Dedifferentiated amniotic fluid mesenchymal stem cell (primary cell): ENCODE measurements around the gene KCNQ1.

Source experiments
- DNase-seq: peaks from one replicate; pipeline ENCODE4 v3.0.0-alpha.2; 2016; ENCODE audit errors: extremely low spot score

Gene KCNQ1

DNA sequence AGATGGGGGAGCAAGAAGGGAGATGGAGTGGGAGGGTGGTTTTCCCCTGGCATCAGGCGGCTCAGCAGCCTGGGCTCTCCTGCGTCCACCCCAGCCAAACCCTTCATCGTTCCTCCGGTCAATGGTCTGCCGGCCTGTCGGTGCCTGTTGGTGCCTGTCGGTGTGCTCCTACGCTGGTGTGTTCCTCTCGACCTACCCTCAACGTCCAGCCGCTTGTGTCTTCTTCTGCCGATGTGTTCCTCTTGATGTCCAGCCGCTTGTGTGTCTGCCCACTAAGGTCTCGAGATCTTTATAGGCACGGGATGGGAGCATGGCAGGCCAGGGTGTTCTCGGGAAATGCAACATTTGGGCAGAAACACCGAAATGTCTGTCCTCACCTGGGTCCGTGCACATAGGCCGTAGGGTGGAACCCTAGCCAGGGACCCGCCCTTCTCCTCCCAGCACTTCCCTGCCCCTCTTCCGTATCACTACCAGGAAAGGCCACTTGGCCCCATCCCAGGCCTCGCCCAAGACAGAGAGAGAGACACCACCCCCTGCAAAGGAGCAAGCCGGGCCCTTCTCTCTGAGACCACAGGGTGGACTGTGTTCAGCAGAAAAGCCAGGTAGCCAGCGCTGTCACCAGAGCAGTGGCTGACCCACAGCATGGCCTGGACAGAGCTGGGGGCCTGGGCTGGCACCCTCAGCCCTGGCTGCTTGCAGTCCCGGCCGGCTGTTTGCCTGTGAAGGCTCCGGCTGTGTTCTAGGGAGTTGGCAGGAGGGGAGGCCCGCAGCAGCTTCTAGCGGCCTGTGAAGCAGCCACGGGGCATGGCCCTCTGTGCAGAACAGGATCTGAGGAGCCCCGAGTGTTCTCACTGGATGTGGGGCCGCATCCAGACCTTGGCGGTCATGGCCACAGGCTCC lies 316.6 kb downstream of the KCNQ1 start:
- no peak for DNase-seq

DNA sequence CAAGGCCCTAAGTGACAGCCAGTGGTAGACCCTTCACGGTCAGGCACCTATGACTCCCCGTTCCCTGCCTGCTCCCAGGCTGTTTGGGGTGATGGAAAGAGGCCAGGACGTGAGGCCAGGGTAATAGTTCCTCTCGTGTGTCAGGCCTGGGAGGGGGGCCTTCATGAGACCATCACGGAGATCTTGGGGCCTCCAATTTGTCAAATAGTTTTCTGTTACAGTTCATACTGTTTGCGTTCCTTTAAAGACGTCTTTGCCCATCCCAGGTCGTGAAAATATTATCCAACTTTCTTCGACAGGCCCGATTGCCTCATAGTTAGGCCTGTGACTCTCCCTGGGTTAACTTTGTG lies 317.2 kb downstream of the KCNQ1 start:
- DNase-seq: no peak

GRCh38 chr11:2762451-2762850 lies 317.6 kb downstream of the KCNQ1 start:
- DNase-seq: no peak

GRCh38 chr11:2763984-2764383 lies 319.2 kb downstream of the KCNQ1 start:
- DNase-seq: no peak

DNA sequence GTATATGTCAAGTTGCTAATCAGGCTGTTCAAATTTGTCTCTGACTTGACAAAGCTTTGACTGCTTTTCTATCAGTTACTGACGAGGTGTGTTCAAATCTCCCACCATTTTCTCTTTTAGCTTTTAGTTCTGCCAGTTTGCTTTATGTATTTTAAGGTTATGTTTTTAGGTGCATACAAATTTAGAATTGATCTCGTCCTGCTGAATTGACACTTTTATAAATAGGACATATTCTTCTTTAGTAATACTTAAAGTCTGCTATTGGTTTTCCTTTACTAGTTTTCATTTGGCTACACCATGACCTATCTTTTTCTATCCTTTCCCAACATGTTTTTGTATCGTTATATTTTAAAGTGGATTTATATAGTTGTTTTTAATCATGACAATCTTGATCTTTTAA lies 320.7 kb downstream of the KCNQ1 start:
- DNase-seq: no peak

DNA sequence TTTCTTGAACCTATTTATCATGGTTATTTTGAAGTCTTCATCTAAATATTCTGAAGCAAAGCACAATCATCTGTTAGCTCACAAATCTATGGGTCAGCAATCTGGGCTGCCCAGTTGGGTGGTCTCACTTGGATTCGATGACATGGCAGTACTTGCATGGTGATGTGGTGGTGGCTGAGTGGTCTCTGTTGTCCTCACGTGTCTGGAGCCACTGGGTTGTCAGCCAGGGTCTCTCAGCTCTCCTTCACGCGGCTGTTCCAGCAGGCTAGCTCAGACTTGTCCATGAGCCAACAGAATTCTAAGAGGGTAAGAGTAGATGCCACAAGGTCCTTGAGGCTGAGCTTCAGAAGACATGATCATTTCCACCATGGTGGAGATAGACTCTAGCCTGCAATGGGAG lies 321.4 kb downstream of the KCNQ1 start:
- DNase-seq: no peak

DNA sequence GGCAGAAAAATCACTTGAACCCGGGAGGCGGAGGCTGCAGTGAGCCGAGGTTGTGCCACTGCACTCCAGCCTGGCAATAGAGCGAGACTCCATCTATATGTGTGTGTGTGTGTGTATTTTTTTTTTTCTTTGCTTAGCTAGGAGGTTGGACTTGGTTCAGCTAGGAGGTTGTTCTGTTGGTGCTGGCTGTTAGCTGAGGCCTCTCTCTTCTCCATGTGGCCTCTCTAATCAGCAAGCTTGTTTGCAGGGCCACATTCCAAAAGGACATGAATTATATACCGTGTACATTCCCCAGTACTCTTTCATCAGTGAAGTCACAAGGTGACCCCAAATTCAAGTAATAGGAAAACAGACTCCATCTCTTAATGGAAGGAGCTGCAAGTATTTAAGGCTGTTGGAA lies 322.3 kb downstream of the KCNQ1 start:
- no peak for DNase-seq

GRCh38 chr11:2767801-2768200 lies 323.0 kb downstream of the KCNQ1 start:
- DNase-seq: no peak

GRCh38 chr11:2768471-2769408 lies 323.9 kb downstream of the KCNQ1 start:
- peak; percentile 19 for DNase-seq

DNA sequence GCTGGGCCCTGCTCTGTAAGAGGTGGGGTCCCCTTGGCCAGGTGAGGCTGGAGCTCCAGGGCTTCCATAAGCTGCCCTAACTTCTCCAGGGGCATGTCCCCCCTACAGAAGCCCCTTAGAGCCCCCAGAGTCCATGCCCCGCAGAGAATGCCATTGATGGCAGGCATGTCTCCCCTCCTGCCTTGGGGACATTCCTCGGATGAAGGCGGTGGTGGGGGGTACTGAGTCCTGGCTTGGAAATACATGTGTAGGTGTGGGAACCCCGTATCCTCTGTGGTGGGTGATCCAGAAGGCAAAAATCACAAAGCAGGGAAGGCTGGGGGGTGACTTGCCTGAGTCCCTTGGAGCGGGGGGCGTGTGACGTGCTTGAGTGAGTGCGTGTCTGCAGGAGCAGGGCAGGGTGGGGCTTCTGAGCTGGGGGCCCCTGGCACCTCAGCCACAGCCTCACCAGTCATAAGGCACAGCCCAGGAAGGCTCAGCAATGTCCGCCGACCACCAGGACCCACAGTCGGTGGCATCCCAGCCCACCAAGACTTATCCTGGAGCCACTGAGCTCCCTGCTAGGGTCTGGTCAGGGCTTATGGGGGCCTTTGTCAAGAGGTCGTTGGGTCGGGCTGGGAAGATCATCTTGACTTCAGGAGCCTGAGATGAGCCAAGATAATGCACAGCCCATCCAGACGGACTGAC lies 324.7 kb downstream of the KCNQ1 start:
- no peak for DNase-seq

GRCh38 chr11:2770096-2770751 lies 325.4 kb downstream of the KCNQ1 start:
- DNase-seq: no peak

GRCh38 chr11:2770761-2771301 lies 326.0 kb downstream of the KCNQ1 start:
- DNase-seq: no peak

- DNase-seq: no peak
These were observed 327.1 kb downstream of the KCNQ1 start for GRCh38 chr11:2771758-2772466.

- DNase-seq: peak; percentile 16
These were observed 327.8 kb downstream of the KCNQ1 start for GRCh38 chr11:2772544-2773031.

GRCh38 chr11:2774173-2775082 lies 329.6 kb downstream of the KCNQ1 start:
- no peak for DNase-seq

DNA sequence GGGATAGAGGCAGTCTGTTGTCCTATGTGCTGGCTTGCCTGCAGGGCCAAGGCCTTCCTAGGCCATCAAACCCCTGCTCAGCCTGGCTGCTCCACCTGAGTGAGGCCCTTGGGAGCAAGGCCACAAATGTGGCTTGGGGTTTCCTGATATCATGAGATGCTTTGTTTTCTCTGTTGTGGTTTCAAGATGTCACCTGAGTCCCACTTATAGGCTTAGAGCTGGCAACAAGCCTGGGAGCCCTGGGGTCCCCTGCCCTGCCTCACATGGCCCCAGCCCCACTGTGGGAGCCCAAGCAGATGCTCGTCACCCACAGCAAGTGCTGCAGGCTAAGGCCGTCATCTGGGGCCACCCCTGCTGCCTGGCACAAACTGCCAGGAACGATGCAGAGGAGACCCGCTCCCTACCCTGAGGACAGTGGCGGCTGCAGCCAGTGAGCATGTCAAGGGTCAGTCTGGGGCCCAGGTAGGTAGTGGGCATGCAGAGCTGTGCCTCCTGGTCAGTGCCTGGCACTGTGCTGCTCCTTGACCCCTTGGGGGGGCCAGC lies 330.3 kb downstream of the KCNQ1 start:
- DNase-seq: no peak

DNA sequence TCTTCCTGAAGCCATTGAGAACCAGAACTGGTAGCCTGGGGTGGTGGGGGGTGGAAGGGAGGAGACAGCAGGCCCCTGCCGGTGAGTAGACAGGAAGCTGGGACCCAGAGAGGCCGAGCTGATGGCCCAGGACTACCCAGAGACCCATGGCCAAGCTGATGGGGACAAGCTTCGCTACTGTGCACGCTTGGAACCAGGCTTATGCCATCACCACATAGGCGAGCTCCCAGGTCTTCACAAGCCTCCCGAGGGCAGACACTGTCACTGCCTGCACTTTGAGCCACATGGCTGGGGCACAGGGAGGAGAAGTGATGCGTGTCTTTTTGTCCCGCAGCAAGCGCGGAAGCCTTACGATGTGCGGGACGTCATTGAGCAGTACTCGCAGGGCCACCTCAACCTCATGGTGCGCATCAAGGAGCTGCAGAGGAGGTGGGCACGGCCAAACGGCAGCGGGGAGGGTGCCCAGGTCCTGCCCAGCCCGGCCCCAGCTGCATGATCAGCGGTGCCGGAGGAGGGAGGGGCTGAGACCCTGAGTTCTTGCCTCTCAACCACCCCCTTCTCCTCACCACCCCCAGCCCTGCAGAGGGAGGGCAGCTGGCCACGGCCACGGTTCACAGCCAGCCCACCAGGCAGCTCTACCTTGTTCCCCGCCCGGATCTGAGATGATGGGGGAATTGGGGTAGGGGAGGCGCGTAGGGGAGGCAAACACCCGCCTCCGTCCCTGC lies 331.0 kb downstream of the KCNQ1 start:
- no peak for DNase-seq

DNA sequence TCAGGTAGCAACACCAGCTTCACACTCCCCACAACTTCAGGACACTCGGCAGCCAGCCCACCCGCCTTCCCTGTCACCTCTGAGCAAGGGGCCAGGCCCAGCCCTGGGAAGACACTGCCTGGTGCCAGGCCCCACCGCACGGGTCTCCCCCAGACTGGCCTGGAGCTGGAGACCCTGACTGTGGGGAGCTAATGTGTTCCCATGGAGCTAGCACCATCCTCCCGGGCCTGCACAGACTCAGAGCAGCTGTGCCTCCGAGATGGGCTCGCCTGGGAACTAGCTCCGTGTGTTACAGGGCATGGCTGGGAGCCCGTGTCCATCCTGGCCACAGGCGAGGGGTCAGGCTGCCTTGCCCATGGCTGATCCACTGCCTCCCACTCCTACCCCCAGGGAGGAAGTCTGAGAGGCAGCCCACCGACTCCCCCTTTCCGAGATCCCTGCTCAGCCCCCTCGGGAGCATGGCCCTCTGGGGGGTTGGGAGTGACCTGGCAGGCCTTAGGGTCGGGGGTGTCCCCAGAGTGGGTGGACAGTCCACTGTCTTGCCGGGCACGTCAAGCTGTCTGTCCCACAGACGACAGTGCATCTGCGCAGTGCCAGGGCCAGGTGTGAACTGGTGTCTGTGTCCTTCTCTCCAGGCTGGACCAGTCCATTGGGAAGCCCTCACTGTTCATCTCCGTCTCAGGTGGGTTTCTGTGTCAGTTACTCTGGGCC lies 331.7 kb downstream of the KCNQ1 start:
- no peak for DNase-seq
